Measurements from ENCODE around the gene LETM1.

LETM1 gene

GRCh38 chr4:1806596-1807331 is 49.2 kb downstream of the LETM1 start:
- DNase-seq (ENCODE audit: low spot score): no peak

GRCh38 chr4:1806223-1806564 is 49.8 kb downstream of the LETM1 start:
- DNase-seq (ENCODE audit: low spot score): no peak

GRCh38 chr4:1805493-1806222 is 50.3 kb downstream of the LETM1 start:
- no peak for DNase-seq (ENCODE audit: low spot score)

GRCh38 chr4:1804638-1805492 is 51.1 kb downstream of the LETM1 start:
- DNase-seq (ENCODE audit: low spot score): no peak

- DNase-seq (ENCODE audit: low spot score): no peak
Observed at GRCh38 chr4:1803523-1804423, 52.2 kb downstream of the LETM1 start.

GRCh38 chr4:1802720-1803522 is 53.0 kb downstream of the LETM1 start:
- DNase-seq (ENCODE audit: low spot score): no peak

GRCh38 chr4:1802151-1802715 is 53.7 kb downstream of the LETM1 start:
- DNase-seq (ENCODE audit: low spot score): no peak

- DNase-seq (ENCODE audit: low spot score): no peak
Observed at GRCh38 chr4:1801286-1801958, 54.5 kb downstream of the LETM1 start.

- DNase-seq (ENCODE audit: low spot score): no peak
Observed at GRCh38 chr4:1800805-1801204, 55.2 kb downstream of the LETM1 start.

GRCh38 chr4:1799387-1800375 is 56.3 kb downstream of the LETM1 start:
- no peak for DNase-seq (ENCODE audit: low spot score)

GRCh38 chr4:1798580-1799386 is 57.2 kb downstream of the LETM1 start:
- DNase-seq (ENCODE audit: low spot score): no peak

- DNase-seq (ENCODE audit: low spot score): no peak
Observed at GRCh38 chr4:1797861-1798579, 57.9 kb downstream of the LETM1 start.

GRCh38 chr4:1797298-1797860 is 58.6 kb downstream of the LETM1 start:
- DNase-seq (ENCODE audit: low spot score): no peak

- no peak for DNase-seq (ENCODE audit: low spot score)
Observed at GRCh38 chr4:1796486-1797204, 59.3 kb downstream of the LETM1 start.

- no peak for DNase-seq (ENCODE audit: low spot score)
Observed at GRCh38 chr4:1795299-1796195, 60.4 kb downstream of the LETM1 start.

All from cerebellar cortex (tissue), 1 donor.